CD4-positive, alpha-beta T cell (primary cell): ENCODE data around the gene ARPC5L. TPM values are rescaled to one million over a fixed set of nuclear protein-coding genes. Genes with fewer than 3 reads are reported as not detected.

ENCODE experiments used
- ATAC-seq: fragments of 200-7000 bp; cut with Tn5 transposase; one replicate; pipeline ENCODE4 v1.10.0; 2022; ENCODE audit warnings: mild to moderate bottlenecking; ENCODE audit not compliant: poor library complexity
- CTCF ChIA-PET: fragments of 350-600 bp; sonication (Branson Sonifier 250); formaldehyde crosslinking; loops from one replicate; lab custom pipeline; 2021; ENCODE audit warnings: antibody characterized with exemption, inconsistent platforms; lab: Charles Lee
- POLR2A ChIA-PET: fragments of 350-600 bp; sonication (Branson Sonifier 250); formaldehyde crosslinking; loops from one replicate; lab custom pipeline; 2021; ENCODE audit warnings: antibody characterized with exemption, inconsistent platforms; lab: Charles Lee
- DNase-seq, 14 experiments: peaks; one replicate each; pipeline ENCODE4 v3.0.0-alpha.2; 2013 to 2020; ENCODE audit warnings: mixed read lengths in 2 of 14
- H3K27ac ChIP-seq, 2 donors: one replicate each; pipeline versions ENCODE4 v1.5.1 to v1.7.0; 2013; ENCODE audit warnings: low read length in 2 of 2, low read depth in 1 of 2, mild to moderate bottlenecking in 1 of 2
- H3K27me3 ChIP-seq, 2 experiments: 1 replicate in 1 of 2; 2 replicates in 1 of 2; pipeline versions ENCODE4 v1.6.1 to v1.7.0; 2013; ENCODE audit warnings: low read length in 2 of 2, control low read depth in 1 of 2, mild to moderate bottlenecking in 1 of 2, moderate library complexity in 1 of 2; ENCODE audit not compliant: insufficient read depth in 2 of 2, control insufficient read depth in 1 of 2
- H3K36me3 ChIP-seq: one replicate; pipeline ENCODE4 v1.6.1; 2013; ENCODE audit warnings: low read length, control low read depth; ENCODE audit not compliant: insufficient read depth
- H3K4me1 ChIP-seq: one replicate; pipeline ENCODE4 v1.6.1; 2013; ENCODE audit warnings: low read length, control low read depth; ENCODE audit not compliant: insufficient read depth
- H3K4me3 ChIP-seq: one replicate; pipeline ENCODE4 v1.5.1; 2013; ENCODE audit warnings: mild to moderate bottlenecking, low read length, moderate library complexity
- H3K9me3 ChIP-seq, 2 experiments: 1 replicate in 1 of 2; 2 replicates in 1 of 2; pipeline versions ENCODE4 v1.6.1 to v1.7.0; 2013; ENCODE audit warnings: low read length in 2 of 2, mild to moderate bottlenecking in 2 of 2, control low read depth in 1 of 2, moderate library complexity in 1 of 2; ENCODE audit not compliant: control insufficient read depth in 1 of 2, insufficient read depth in 1 of 2
- H3K27ac Mint-ChIP-seq: one replicate; pipeline ENCODE4 v1.8.0; 2020; ENCODE audit warnings: mixed read lengths
- H3K27me3 Mint-ChIP-seq: one replicate; pipeline ENCODE4 v1.8.0; 2021; ENCODE audit warnings: mixed read lengths
- H3K36me3 Mint-ChIP-seq: one replicate; pipeline ENCODE4 v1.8.0; 2021; ENCODE audit warnings: low read depth, mixed read lengths
- H3K4me1 Mint-ChIP-seq: one replicate; pipeline ENCODE4 v1.8.0; 2021; ENCODE audit warnings: low read depth, mixed read lengths
- H3K4me3 Mint-ChIP-seq: one replicate; pipeline ENCODE4 v1.8.0; 2020; ENCODE audit warnings: mild to moderate bottlenecking, mixed read lengths
- H3K9me3 Mint-ChIP-seq: one replicate; pipeline ENCODE4 v1.8.0; 2020; ENCODE audit warnings: mixed read lengths
- CTCF ChIP-seq: fragments of 200-600 bp; IDR thresholded peaks from one replicate; pipeline ENCODE4 v1.8.0; 2022; ENCODE audit warnings: antibody characterized with exemption, mild to moderate bottlenecking
- intact Hi-C, 2 experiments: fragments of 100-400 bp; cut with DNase I in 1 of 2; cut with micrococcal nuclease in 1 of 2; formaldehyde crosslinking; loops; one replicate each; pipeline versions ENCODE4 v1.15.1 to v1.9.0; 2023 to 2025; cut with DNase I, micrococcal nuclease
- total RNA-seq, 174 experiments: library from RNA in 2 of 174; stranded (reverse) in 2 of 174; gene quantifications; one replicate each; pipeline ENCODE4 v1.2.3 and lab custom pipeline; 2021 to 2026

Gene ARPC5L
- total RNA-seq, 2 experiments from 2014 or later: 36.8 to 37.0 TPM

- no peaks in the 10 kb centered on the region for H3K36me3 ChIP-seq
- Mint-ChIP-seq H3K27ac (no peak overlapping the region), H3K27me3 (no peaks in the 10 kb centered on the region), H3K9me3 (no peaks in the 10 kb centered on the region), H3K4me1 (no peaks in the 10 kb centered on the region), H3K4me3 (no peak overlapping the region), H3K36me3 (no peaks in the 10 kb centered on the region)
- peaks cover 0 to 2% of the 10 kb centered on the region in 2 experiments for H3K27me3 ChIP-seq
- POLR2A ChIA-PET: no interaction called here
- no peak overlapping the region for H3K27ac ChIP-seq
- CTCF ChIA-PET: no interaction called here
- ATAC-seq (no peak), DNase-seq (no peak)
- H3K9me3 ChIP-seq: no peaks in the 10 kb centered on the region
- TF ChIP-seq CTCF: no peak
- no peak overlapping the region for H3K4me3 ChIP-seq
- intact Hi-C loops: no loop called here
- no peaks in the 10 kb centered on the region for H3K4me1 ChIP-seq
Measured at GRCh38 chr9:124829334-124829669, 32.6 kb upstream of the ARPC5L start.

- TF ChIP-seq CTCF: no peak
- Histone ChIP-seq H3K36me3 (no peaks in the 10 kb centered on the region), H3K4me3 (no peak overlapping the region), H3K9me3 (no peaks in the 10 kb centered on the region), H3K27ac (no peak overlapping the region), H3K27me3 (peaks cover 0 to 2% of the 10 kb centered on the region in 2 experiments), H3K4me1 (no peaks in the 10 kb centered on the region)
- H3K36me3 Mint-ChIP-seq: no peaks in the 10 kb centered on the region
- ChIA-PET POLR2A (no interaction called here), CTCF (no interaction called here)
- ATAC-seq (no peak), DNase-seq (no peak)
- H3K27me3 Mint-ChIP-seq: peaks cover 6% of the 10 kb centered on the region
- intact Hi-C loops: no loop called here
- H3K4me3 Mint-ChIP-seq: no peak overlapping the region
- no peaks in the 10 kb centered on the region for H3K4me1 Mint-ChIP-seq
- no peaks in the 10 kb centered on the region for H3K9me3 Mint-ChIP-seq
- no peak overlapping the region for H3K27ac Mint-ChIP-seq
Measured at GRCh38 chr9:124830593-124830992, 31.3 kb upstream of the ARPC5L start.

GRCh38 chr9:124831642-124832364 is 30.1 kb upstream of the ARPC5L start:
- no peak for TF ChIP-seq CTCF
- ATAC-seq (no peak), DNase-seq (no peak)
- no peaks in the 10 kb centered on the region for H3K36me3 Mint-ChIP-seq
- H3K9me3 Mint-ChIP-seq: no peaks in the 10 kb centered on the region
- H3K27me3 Mint-ChIP-seq: peaks cover 15% of the 10 kb centered on the region
- POLR2A ChIA-PET: no interaction called here
- Histone ChIP-seq H3K27ac (no peak overlapping the region), H3K4me1 (no peaks in the 10 kb centered on the region), H3K27me3 (peaks cover 2 to 4% of the 10 kb centered on the region in 2 experiments), H3K9me3 (no peaks in the 10 kb centered on the region), H3K4me3 (no peak overlapping the region), H3K36me3 (no peaks in the 10 kb centered on the region)
- H3K4me3 Mint-ChIP-seq: no peak overlapping the region
- CTCF ChIA-PET: no interaction called here
- H3K27ac Mint-ChIP-seq: no peak overlapping the region
- H3K4me1 Mint-ChIP-seq: no peaks in the 10 kb centered on the region
- intact Hi-C loops: no loop called here
